Measurements from ENCODE around the gene ACSF2.

GRCh38 chr17:50499721-50500120 is 73.7 kb downstream of the ACSF2 start:
- no peak for TF ChIP-seq CTCF (IDR thresholded peaks at IDR 0.05)
- no peak for TF ChIP-seq SIN3A (IDR thresholded peaks at IDR 0.05; ENCODE audit: borderline replicate concordance, insufficient read depth, low read depth, low read length)

Measured in Panc1 (cell line).